ENCODE results near the gene GPRC5A.

GPRC5A gene

GRCh38 chr12:12922978-12923377, 31.6 kb downstream of the GPRC5A start:
- Histone ChIP-seq H3K27me3 (ENCODE audit: insufficient read depth, low read length) (no peaks in the 10 kb centered on the region), H3K9ac (ENCODE audit: low read length) (no peak overlapping the region), H3K36me3 (ENCODE audit: insufficient read depth, low read length) (no peaks in the 10 kb centered on the region), H3K79me2 (ENCODE audit: insufficient read depth, low read length) (no peaks in the 10 kb centered on the region), H3K9me3 (ENCODE audit: low read length) (no peaks in the 10 kb centered on the region), H4K20me1 (ENCODE audit: insufficient read depth, low read length) (no peaks in the 10 kb centered on the region), H3K4me2 (ENCODE audit: low read length) (no peak overlapping the region), H2AFZ (ENCODE audit: low read length) (no peak overlapping the region), H3F3A (ENCODE audit: insufficient read depth, low read length) (no peaks in the 10 kb centered on the region), H3K27ac (ENCODE audit: low read depth, low read length, poor library complexity, severe bottlenecking) (no peak overlapping the region), H3K9me2 (ENCODE audit: low read depth, low read length) (no peaks in the 10 kb centered on the region), H3K4me3 (ENCODE audit: low read depth, low read length, poor library complexity, severe bottlenecking) (no peak overlapping the region), H3K4me1 (ENCODE audit: insufficient read depth, low read length, severe bottlenecking) (no peaks in the 10 kb centered on the region)
- TF ChIP-seq EZH2 (IDR thresholded peaks at IDR 0.05; ENCODE audit: borderline replicate concordance, low read length): no peak
- no peak for TF ChIP-seq CTCF (IDR thresholded peaks at IDR 0.05; ENCODE audit: low read length)

GRCh38 chr12:12924169-12924568, 32.8 kb downstream of the GPRC5A start:
- TF ChIP-seq CTCF (IDR thresholded peaks at IDR 0.05; ENCODE audit: low read length) (no peak), EZH2 (IDR thresholded peaks at IDR 0.05; ENCODE audit: borderline replicate concordance, low read length) (no peak)

DNA sequence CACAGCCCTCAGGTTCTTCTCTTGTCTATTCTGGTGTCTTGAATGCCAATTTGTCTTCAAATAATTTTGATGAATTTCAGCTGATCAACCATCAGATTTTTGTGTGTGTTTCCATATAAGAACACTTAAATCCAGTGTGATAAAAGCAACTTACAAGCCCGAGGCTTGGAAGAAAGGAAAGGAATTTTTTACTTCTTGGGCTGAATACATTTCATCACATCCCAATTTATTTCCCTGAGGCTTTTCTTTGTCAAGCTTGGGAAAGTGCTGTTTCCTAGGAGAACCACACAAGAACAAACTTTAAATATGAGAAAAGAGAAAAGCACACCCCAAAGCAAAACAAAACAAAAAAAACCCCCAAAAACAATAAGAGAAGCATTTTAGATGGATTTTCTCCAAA, 34.0 kb downstream of the GPRC5A start:
- no peaks in the 10 kb centered on the region for H3K36me3 ChIP-seq (ENCODE audit: insufficient read depth, low read length)
- H3K9me2 ChIP-seq (ENCODE audit: low read depth, low read length): no peaks in the 10 kb centered on the region
- H4K20me1 ChIP-seq (ENCODE audit: insufficient read depth, low read length): no peaks in the 10 kb centered on the region
- no peak overlapping the region for H3K27ac ChIP-seq (ENCODE audit: low read depth, low read length, poor library complexity, severe bottlenecking)
- TF ChIP-seq CTCF (IDR thresholded peaks at IDR 0.05; ENCODE audit: low read length) (no peak), EZH2 (IDR thresholded peaks at IDR 0.05; ENCODE audit: borderline replicate concordance, low read length) (no peak)
- no peak overlapping the region for H3K4me3 ChIP-seq (ENCODE audit: low read depth, low read length, poor library complexity, severe bottlenecking)
- H3K27me3 ChIP-seq (ENCODE audit: insufficient read depth, low read length): no peaks in the 10 kb centered on the region; the same call in 1 of the 2 replicates
- H2AFZ ChIP-seq (ENCODE audit: low read length): no peak overlapping the region
- H3K4me2 ChIP-seq (ENCODE audit: low read length): no peak overlapping the region
- no peaks in the 10 kb centered on the region for H3K4me1 ChIP-seq (ENCODE audit: insufficient read depth, low read length, severe bottlenecking)
- no peak overlapping the region for H3K9ac ChIP-seq (ENCODE audit: low read length)
- no peaks in the 10 kb centered on the region for H3K9me3 ChIP-seq (ENCODE audit: low read length)
- H3K79me2 ChIP-seq (ENCODE audit: insufficient read depth, low read length): no peaks in the 10 kb centered on the region
- H3F3A ChIP-seq (ENCODE audit: insufficient read depth, low read length): no peaks in the 10 kb centered on the region

More at GRCh38 chr12:12924169-12924568, 32.8 kb downstream of the GPRC5A start:
- H3F3A ChIP-seq (ENCODE audit: insufficient read depth, low read length): no peaks in the 10 kb centered on the region
- no peak overlapping the region for H3K9ac ChIP-seq (ENCODE audit: low read length)
- no peaks in the 10 kb centered on the region for H3K36me3 ChIP-seq (ENCODE audit: insufficient read depth, low read length)
- no peaks in the 10 kb centered on the region for H4K20me1 ChIP-seq (ENCODE audit: insufficient read depth, low read length)
- H3K9me2 ChIP-seq (ENCODE audit: low read depth, low read length): no peaks in the 10 kb centered on the region
- H2AFZ ChIP-seq (ENCODE audit: low read length): no peak overlapping the region
- H3K27ac ChIP-seq (ENCODE audit: low read depth, low read length, poor library complexity, severe bottlenecking): no peak overlapping the region
- no peaks in the 10 kb centered on the region for H3K9me3 ChIP-seq (ENCODE audit: low read length)
- H3K4me3 ChIP-seq (ENCODE audit: low read depth, low read length, poor library complexity, severe bottlenecking): no peak overlapping the region
- no peaks in the 10 kb centered on the region for H3K79me2 ChIP-seq (ENCODE audit: insufficient read depth, low read length)
- no peaks in the 10 kb centered on the region for H3K4me1 ChIP-seq (ENCODE audit: insufficient read depth, low read length, severe bottlenecking)
- no peaks in the 10 kb centered on the region for H3K27me3 ChIP-seq (ENCODE audit: insufficient read depth, low read length)
- H3K4me2 ChIP-seq (ENCODE audit: low read length): no peak overlapping the region

Measured in OCI-LY1 (cell line).